Measurements from ENCODE around the gene FAM181B.

Gene FAM181B

DNA sequence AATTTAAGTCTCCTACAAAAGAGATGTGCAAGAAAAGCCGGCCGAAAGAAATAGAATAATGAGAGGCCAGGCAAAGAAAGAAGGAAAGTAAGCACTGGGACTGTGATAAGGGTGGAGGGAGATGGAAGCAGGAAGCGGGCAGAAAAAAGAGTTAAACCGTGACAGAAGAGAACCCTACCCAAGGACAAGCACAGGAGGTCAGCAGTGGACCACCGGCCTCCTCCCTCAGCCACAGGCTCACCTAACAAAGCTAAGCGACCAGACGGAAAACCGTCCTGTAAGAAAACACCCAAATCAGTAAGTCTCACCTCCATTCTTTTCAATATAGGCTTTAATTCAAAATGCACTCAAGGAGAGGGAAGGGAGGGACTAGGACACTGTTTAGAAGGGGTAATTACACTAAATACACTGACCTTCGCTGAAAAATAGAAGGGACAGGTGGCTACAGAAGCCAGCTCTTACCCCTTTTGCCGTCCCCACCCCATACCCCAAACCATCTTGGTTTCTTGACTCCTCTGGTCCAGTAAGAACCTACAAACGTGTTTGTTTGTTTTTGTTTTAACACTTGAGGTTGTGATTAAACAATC is 1.9 kb downstream of the FAM181B start:
- TF ChIP-seq, protein P1, sequence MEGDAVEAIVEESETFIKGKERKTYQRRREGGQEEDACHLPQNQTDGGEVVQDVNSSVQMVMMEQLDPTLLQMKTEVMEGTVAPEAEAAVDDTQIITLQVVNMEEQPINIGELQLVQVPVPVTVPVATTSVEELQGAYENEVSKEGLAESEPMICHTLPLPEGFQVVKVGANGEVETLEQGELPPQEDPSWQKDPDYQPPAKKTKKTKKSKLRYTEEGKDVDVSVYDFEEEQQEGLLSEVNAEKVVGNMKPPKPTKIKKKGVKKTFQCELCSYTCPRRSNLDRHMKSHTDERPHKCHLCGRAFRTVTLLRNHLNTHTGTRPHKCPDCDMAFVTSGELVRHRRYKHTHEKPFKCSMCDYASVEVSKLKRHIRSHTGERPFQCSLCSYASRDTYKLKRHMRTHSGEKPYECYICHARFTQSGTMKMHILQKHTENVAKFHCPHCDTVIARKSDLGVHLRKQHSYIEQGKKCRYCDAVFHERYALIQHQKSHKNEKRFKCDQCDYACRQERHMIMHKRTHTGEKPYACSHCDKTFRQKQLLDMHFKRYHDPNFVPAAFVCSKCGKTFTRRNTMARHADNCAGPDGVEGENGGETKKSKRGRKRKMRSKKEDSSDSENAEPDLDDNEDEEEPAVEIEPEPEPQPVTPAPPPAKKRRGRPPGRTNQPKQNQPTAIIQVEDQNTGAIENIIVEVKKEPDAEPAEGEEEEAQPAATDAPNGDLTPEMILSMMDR (IDR thresholded peaks at IDR 0.05) = no peak

DNA sequence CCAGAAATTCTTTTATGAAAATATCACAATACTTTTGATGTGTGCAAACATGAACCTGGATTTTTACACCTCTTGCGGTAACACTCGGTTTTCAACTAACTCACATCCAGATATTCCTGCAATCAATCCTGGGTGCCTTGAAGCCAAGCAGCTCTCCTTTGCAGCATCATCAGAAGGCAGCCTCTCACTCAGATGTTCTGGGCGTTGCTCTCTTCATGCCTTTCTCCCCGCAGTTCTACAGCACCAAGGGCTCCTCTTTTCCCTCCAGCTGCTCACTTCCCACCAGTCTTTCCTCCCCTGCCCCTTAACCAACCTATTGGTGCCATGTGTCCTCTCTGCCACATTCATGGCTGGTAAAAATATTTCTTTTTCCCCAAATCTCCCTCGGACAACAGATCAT is 2.9 kb downstream of the FAM181B start:
- TF ChIP-seq, protein P1 (IDR thresholded peaks at IDR 0.05) = no peak

DNA sequence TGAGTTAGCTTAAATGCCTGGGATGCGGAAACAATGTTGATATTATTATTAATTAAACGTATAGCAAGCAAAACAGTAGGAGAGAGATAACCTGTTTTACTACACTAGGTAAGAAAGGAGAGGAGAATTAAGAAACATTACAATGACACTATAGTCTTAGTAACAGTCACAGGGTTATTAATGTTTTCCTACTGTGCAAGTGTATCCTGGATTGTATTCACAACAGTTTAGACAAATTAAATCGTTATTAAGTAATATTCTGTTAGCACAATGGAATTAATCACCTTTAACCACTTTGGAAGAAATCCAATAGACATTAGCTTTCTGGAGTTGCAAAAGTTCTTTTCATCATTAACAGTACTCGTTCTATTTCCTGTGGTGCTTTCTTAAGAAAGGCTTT is 3.4 kb downstream of the FAM181B start:
- TF ChIP-seq, protein P1 (IDR thresholded peaks at IDR 0.05) = no peak

DNA sequence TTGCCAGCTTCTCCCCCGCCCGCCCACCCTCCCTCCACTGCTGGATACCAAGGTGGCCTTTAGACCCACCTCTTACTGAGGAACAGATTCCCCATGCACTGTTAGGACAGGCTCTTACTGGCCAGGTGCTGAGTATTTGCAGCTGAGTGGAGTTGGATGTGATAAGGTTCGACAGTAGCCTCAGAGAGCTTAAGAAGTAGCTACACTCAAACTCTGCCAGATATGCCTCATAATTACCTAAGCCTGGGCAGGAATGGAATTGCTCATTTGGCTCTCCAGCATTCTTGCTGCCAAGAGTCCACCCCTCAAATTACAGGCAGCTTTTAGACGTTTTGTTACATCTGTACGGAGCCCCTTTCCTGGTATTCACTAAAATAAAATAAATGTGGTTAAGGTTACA is 9.6 kb downstream of the FAM181B start:
- TF ChIP-seq, protein P1 (IDR thresholded peaks at IDR 0.05) = no peak

DNA sequence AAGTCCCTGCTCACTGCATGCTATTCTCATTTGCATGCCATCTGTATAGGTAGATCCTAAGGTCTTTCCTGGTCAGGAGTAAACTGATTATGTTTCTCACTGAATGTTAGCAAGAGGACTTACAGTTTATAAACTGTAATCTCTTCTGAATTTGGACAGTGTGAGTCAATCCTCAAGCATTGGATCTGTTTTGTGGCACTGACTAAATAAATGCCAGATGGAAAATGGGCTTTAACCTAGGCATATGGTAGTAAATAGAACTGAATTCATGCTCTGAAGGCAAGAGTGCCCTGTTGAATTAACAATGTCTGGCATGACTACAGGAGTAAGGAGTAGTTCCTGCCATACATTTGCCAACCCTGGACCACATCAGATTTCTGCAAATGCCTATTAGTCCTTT is 11.4 kb downstream of the FAM181B start:
- TF ChIP-seq, protein P1 (IDR thresholded peaks at IDR 0.05) = no peak

DNA sequence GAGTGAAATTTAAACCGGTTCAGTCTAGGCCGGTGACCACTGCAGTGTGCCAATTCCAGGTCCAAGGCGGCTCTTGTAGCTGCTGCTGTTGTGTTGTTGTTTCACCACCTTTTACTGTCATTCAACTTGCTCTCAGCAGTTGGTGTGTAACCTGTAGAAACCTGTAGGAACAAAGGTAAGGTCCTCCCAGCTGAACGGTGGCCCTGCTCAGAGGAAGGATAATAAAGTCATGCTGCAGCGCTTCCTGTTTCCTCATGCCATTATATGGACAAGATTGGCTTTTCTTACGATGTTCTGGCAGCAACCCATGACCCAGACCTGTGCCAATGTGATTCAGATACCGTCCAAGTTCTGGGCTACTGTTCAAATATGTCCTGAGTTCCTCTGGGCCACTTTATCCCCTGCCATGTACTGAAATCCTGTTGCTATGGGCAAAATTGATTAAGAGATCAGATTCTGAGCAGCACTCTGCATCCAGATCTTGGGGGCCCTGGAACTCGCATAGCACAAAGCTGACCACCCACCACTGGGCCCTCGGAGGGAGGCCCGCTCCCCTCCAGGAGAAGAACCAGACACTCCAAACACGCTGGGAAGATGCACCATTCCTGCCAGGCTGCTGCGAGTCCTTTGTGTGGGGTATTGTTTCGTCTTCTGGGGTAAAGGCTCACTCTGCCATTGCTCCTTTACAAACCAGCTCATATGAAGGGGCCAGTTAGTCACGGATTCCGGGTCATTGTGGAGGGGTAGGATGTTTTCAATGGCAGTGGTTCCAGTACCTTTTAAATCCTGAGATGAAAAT is 13.2 kb downstream of the FAM181B start:
- TF ChIP-seq, protein P1 (IDR thresholded peaks at IDR 0.05) = no peak

DNA sequence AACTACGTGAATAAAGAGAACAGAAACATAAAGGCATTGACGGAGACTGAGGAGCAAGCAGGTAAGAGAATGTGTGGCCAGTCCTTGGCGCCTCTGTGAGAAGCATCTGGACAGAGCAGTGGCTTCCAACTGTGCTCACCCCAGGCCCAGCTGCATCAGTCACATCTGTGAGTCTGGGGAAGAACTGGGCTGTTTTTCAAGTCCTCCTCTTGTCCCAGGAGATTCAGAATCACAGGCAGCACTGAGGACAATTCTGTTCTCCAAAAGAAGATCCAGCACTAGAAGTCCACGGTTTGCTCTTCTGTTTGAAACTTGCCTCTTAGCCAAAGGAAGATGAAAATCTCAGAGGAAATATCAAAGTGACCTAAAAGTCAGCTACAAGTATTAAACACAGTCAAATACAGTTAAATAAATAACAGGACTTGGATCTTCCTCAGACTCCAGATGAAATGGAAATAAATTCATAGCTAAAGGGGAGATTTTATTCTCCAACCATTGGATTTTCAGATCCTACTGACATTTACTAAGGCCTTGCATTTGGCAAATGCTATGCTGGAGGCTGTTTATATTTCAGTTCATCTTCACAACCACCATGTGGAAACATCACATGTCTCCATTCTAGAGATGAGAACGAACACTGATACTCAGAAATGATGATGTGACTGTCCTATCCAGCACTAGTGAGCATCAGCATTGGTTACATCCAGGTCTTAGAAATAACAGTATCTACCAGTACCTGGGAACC is 14.1 kb downstream of the FAM181B start:
- TF ChIP-seq, protein P1 (IDR thresholded peaks at IDR 0.05) = no peak
